Gastrocnemius medialis (tissue), 4 donors: ENCODE results near the gene GRID1. TPM values are rescaled to one million over a fixed set of nuclear protein-coding genes. Genes with fewer than 3 reads are reported as not detected.

ENCODE experiments used
- ATAC-seq, 2 donors: fragments of 150-250 bp; one replicate each; pipeline ENCODE4 v1.9.1; 2016
- DNase-seq, 2 donors: peaks; one replicate each; pipeline ENCODE4 v3.0.0-alpha.2; 2019
- H3K27ac ChIP-seq, 4 donors: fragments of 200-600 bp; sonication (generic); 1 replicate in 1 of 4; 2 replicates in 3 of 4; pipeline ENCODE4 v1.5.1; 2016 to 2018; ENCODE audit warnings: mild to moderate bottlenecking in 2 of 4, moderate library complexity in 1 of 4
- H3K27me3 ChIP-seq, 3 donors: fragments of 200-600 bp; sonication (generic) in 2 of 3; 1 replicate in 1 of 3; 2 replicates in 2 of 3; pipeline versions ENCODE4 v1.5.1 to v1.6.0; 2016 to 2019; ENCODE audit warnings: mild to moderate bottlenecking in 1 of 3, moderate library complexity in 1 of 3
- H3K36me3 ChIP-seq, 2 donors: fragments of 200-600 bp; sonication (generic) in 1 of 2; one replicate each; pipeline ENCODE4 v1.5.1; 2017 to 2018
- H3K4me1 ChIP-seq, 2 donors: fragments of 200-600 bp; sonication (generic) in 1 of 2; one replicate each; pipeline ENCODE4 v1.5.1; 2016 to 2017; ENCODE audit warnings: mild to moderate bottlenecking in 2 of 2
- H3K4me3 ChIP-seq, 4 donors: fragments of 200-600 bp; sonication (generic) in 3 of 4; 1 replicate in 1 of 4; 2 replicates in 3 of 4; pipeline ENCODE4 v1.5.1; 2016 to 2019; ENCODE audit warnings: mild to moderate bottlenecking in 2 of 4
- H3K9me3 ChIP-seq, 3 donors: fragments of 200-600 bp; sonication (generic) in 2 of 3; 1 replicate in 1 of 3; 2 replicates in 2 of 3; pipeline ENCODE4 v1.5.1; 2016 to 2019
- CTCF ChIP-seq, 5 experiments: fragments of 450-650 bp in 3 of 5; fragments of 200-600 bp in 2 of 5; sonication (generic) in 2 of 5; IDR thresholded peaks in 4 of 5; conservative IDR thresholded peaks in 1 of 5; 1 replicate in 4 of 5; 2 replicates in 1 of 5; pipeline ENCODE4 v1.5.1; 2016 to 2019; ENCODE audit warnings: antibody characterized with exemption in 5 of 5, mild to moderate bottlenecking in 3 of 5, moderate library complexity in 3 of 5
- POLR2A ChIP-seq, 2 donors: fragments of 450-650 bp; IDR thresholded peaks; one replicate each; pipeline ENCODE4 v1.6.1; 2017; ENCODE audit warnings: antibody characterized with exemption in 2 of 2, mild to moderate bottlenecking in 2 of 2, moderate library complexity in 2 of 2
- in situ Hi-C, 4 donors: fragments of 200-750 bp; cut with MboI; loops; one replicate each; pipeline versions ENCODE4 v1.15.0 to v1.8.0; 2017; ENCODE audit warnings: low sequenced_read_pairs in 4 of 4
- intact Hi-C: fragments of 100-400 bp; cut with DNase I; formaldehyde crosslinking; loops from one replicate; pipeline ENCODE4 v1.15.1; 2023; ENCODE audit warnings: low total_unique reads
- total RNA-seq, 4 donors: library from RNA; depleted of rRNA; stranded (reverse); fragments of >200 nt; gene quantifications; one replicate each; pipeline versions ENCODE4 v1.1.0 to v1.2.3, GENCODE V29; 2016

Gene GRID1
- total RNA-seq, 4 donors from 2014 or later = 0.17 to 1.4 (median 0.79) TPM

- DNase-seq = no peak
- Histone ChIP-seq H3K27me3 (no peaks in the 10 kb centered on the region), H3K27ac (no peak overlapping the region), H3K4me3 (no peak overlapping the region), H3K9me3 (no peaks in the 10 kb centered on the region), H3K4me1 (no peaks in the 10 kb centered on the region), H3K36me3 (no peaks in the 10 kb centered on the region)
- intact Hi-C loops (no loop called here), in situ Hi-C loops (no loop called here)
- TF ChIP-seq CTCF (IDR thresholded peaks at IDR 0.05 in 4 of 5, conservative IDR thresholded peaks at IDR 0.05 in 1 of 5) (no peak), POLR2A (IDR thresholded peaks at IDR 0.05) (no peak)
- no peak for ATAC-seq
Observed at GRCh38 chr10:85603151-85603940, 763.2 kb downstream of the GRID1 start.

- ATAC-seq (no peak), DNase-seq (no peak)
- intact Hi-C loops (no loop called here), in situ Hi-C loops (no loop called here)
- H3K27ac ChIP-seq = no peak overlapping the region
- H3K27me3 ChIP-seq = no peaks in the 10 kb centered on the region
- no peaks in the 10 kb centered on the region for H3K9me3 ChIP-seq
- H3K4me1 ChIP-seq = no peaks in the 10 kb centered on the region
- H3K4me3 ChIP-seq = no peak overlapping the region
- no peaks in the 10 kb centered on the region for H3K36me3 ChIP-seq
- no peak for TF ChIP-seq POLR2A (IDR thresholded peaks at IDR 0.05)
- TF ChIP-seq CTCF (IDR thresholded peaks at IDR 0.05 in 4 of 5, conservative IDR thresholded peaks at IDR 0.05 in 1 of 5) = no peak
Observed at GRCh38 chr10:85602713-85603112, 763.9 kb downstream of the GRID1 start.

- H3K27ac ChIP-seq = no peak overlapping the region
- H3K4me3 ChIP-seq = no peak overlapping the region
- intact Hi-C loops = no loop called here
- ATAC-seq (no peak), DNase-seq (no peak)
- no peaks in the 10 kb centered on the region for H3K36me3 ChIP-seq
- no peaks in the 10 kb centered on the region for H3K27me3 ChIP-seq
- H3K9me3 ChIP-seq = no peaks in the 10 kb centered on the region
- no peak for TF ChIP-seq CTCF (IDR thresholded peaks at IDR 0.05 in 4 of 5, conservative IDR thresholded peaks at IDR 0.05 in 1 of 5)
- no peak for TF ChIP-seq POLR2A (IDR thresholded peaks at IDR 0.05)
- no peaks in the 10 kb centered on the region for H3K4me1 ChIP-seq
- in situ Hi-C loops = no loop called here
Observed at GRCh38 chr10:85602306-85602705, 764.3 kb downstream of the GRID1 start.

- TF ChIP-seq POLR2A (IDR thresholded peaks at IDR 0.05) (no peak), CTCF (IDR thresholded peaks at IDR 0.05 in 4 of 5, conservative IDR thresholded peaks at IDR 0.05 in 1 of 5) (no peak)
- ATAC-seq = no peak
- in situ Hi-C loops (no loop called here), intact Hi-C loops (no loop called here)
- Histone ChIP-seq H3K9me3 (no peaks in the 10 kb centered on the region), H3K27ac (no peak overlapping the region), H3K36me3 (no peaks in the 10 kb centered on the region), H3K27me3 (no peaks in the 10 kb centered on the region), H3K4me1 (no peaks in the 10 kb centered on the region), H3K4me3 (no peak overlapping the region)
- DNase-seq = no peak
Observed at GRCh38 chr10:85601526-85601925, 765.1 kb downstream of the GRID1 start.

GRCh38 chr10:85600744-85601081 lies 765.9 kb downstream of the GRID1 start:
- H3K36me3 ChIP-seq = no peaks in the 10 kb centered on the region
- ATAC-seq (no peak), DNase-seq (no peak)
- no peaks in the 10 kb centered on the region for H3K4me1 ChIP-seq
- TF ChIP-seq CTCF (IDR thresholded peaks at IDR 0.05 in 4 of 5, conservative IDR thresholded peaks at IDR 0.05 in 1 of 5) (no peak), POLR2A (IDR thresholded peaks at IDR 0.05) (no peak)
- in situ Hi-C loops (no loop called here), intact Hi-C loops (no loop called here)
- no peak overlapping the region for H3K27ac ChIP-seq
- no peaks in the 10 kb centered on the region for H3K27me3 ChIP-seq
- H3K4me3 ChIP-seq = no peak overlapping the region
- H3K9me3 ChIP-seq = no peaks in the 10 kb centered on the region
